ENCODE data around the gene TMEM150B. TPM values are rescaled to one million over a fixed set of nuclear protein-coding genes. Genes with fewer than 3 reads are reported as not detected.

The TMEM150B gene
- total RNA-seq, 1 experiment from 2014 or later, result not detected

DNA sequence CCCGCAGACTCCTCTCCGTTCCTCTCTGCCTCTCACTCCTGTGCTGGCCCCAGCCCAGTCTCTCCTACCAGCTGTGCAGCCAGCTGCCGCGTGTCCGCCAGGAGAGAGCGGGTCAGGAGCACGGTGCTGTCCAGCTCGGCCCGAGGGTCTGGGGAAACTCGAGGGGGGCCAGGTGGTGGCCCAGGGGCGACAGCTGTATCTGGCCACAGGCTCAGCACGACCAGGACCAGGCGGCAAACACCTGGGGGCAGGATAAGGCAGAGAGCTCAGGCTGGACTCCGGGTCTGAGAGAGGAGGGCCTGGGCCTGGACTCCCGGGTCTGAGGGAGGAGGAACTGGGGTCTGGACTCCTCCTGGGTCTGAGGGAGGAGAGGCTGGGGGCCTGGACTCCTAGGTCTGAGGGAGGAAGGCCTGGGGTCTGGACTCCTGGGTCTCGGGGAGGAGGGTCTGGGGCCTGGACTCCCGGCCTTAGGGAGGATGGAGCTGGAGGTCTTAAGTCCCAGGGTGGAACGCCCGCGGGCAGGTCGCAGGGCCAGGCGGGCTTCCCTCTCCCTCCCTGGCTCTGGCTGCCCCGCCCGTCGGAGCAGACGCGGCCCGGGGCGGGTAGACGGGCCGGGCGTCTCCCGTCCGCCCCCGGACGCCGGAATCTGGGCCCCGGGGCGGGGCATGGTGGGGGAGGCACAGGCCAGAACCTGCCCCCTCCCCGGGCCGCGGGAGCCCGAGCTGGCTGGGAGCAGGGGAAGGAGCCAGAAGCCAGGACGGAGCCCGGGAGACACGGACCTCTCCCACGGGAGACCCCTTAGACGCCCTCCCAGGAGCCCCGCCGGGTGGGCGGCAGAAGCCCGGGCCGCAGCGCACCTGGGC is 43.8 kb upstream of the TMEM150B start:
- POLR2A ChIA-PET (ENCODE audit: low non-redundant PET), result no interaction called here

DNA sequence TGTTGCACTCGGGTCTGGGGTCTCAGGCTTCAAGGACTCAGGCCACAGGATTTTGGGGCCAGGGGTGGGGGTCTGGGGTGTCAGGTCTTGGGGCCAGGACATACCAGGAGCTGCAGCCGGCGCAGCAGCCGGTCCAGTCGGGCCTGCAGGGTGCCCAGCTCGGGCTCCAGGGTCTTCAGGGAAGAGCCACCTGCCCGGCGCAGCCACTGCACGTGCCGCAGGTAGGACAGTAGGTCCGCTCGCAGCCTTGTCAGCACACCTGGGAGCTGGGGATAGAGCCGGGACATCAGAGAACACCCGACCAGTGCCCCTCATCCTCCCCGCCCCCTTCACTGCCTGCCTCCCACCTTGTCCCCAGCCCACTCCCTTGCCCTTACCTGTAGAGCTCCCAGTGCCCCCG is 43.0 kb upstream of the TMEM150B start:
- Histone ChIP-seq H3K36me3 (ENCODE audit: insufficient read depth, low read length, poor library complexity, severe bottlenecking) (no peaks in the 10 kb centered on the region), H3K4me3 (ENCODE audit: low read depth, low read length, poor library complexity, severe bottlenecking) (no peak overlapping the region), H3K27me3 (replicated peaks; ENCODE audit: insufficient read depth, low read depth, low read length, poor library complexity) (peaks cover 15% of the 10 kb centered on the region), H3K4me1 (ENCODE audit: insufficient read depth, low read length, poor library complexity, severe bottlenecking) (no peaks in the 10 kb centered on the region), H3K27ac (ENCODE audit: low read depth, low read length, poor library complexity, severe bottlenecking) (no peak overlapping the region), H3K9me3 (ENCODE audit: low read depth, low read length, poor library complexity, severe bottlenecking) (no peaks in the 10 kb centered on the region)
- no peak for TF ChIP-seq CTCF (conservative IDR thresholded peaks at IDR 0.05; ENCODE audit: low read depth, low read length)
- no peak for TF ChIP-seq EZH2 (IDR thresholded peaks at IDR 0.05; ENCODE audit: borderline replicate concordance, low read depth, low read length, poor library complexity, severe bottlenecking)
- BruUV-seq (replicated peaks), result no TSS peak
- CTCF ChIA-PET, result interaction anchor here (0.7 kb wide), 1 partner anchor 209 kb away, joined by 4 read pairs; no protein-coding TSS in a partner anchor
- no peak for DNase-seq (ENCODE audit: low spot score)
- POLR2A ChIA-PET (ENCODE audit: low non-redundant PET), result no interaction called here
- intact Hi-C loops (cut with micrococcal nuclease; ENCODE audit: unreplicated experiment), result no loop called here

More for the DNA sequence above, 43.8 kb upstream of the TMEM150B start:
- no peak for TF ChIP-seq EZH2 (IDR thresholded peaks at IDR 0.05; ENCODE audit: borderline replicate concordance, low read depth, low read length, poor library complexity, severe bottlenecking)
- TF ChIP-seq CTCF (conservative IDR thresholded peaks at IDR 0.05; ENCODE audit: low read depth, low read length), result no peak
- no peaks in the 10 kb centered on the region for H3K9me3 ChIP-seq (ENCODE audit: low read depth, low read length, poor library complexity, severe bottlenecking)
- no TSS peak for BruUV-seq (replicated peaks)
- H3K36me3 ChIP-seq (ENCODE audit: insufficient read depth, low read length, poor library complexity, severe bottlenecking), result no peaks in the 10 kb centered on the region
- CTCF ChIA-PET, result interaction anchor here (0.6 to 0.7 kb wide), 2 partner anchors 164 to 209 kb away, joined by 4 to 10 read pairs; no protein-coding TSS in a partner anchor
- no peaks in the 10 kb centered on the region for H3K4me1 ChIP-seq (ENCODE audit: insufficient read depth, low read length, poor library complexity, severe bottlenecking)
- DNase-seq (ENCODE audit: low spot score), result no peak
- H3K4me3 ChIP-seq (ENCODE audit: low read depth, low read length, poor library complexity, severe bottlenecking), result peak overlapping the region; percentile 27
- intact Hi-C loops (cut with micrococcal nuclease; ENCODE audit: unreplicated experiment), result no loop called here
- peaks cover 15% of the 10 kb centered on the region for H3K27me3 ChIP-seq (replicated peaks; ENCODE audit: insufficient read depth, low read depth, low read length, poor library complexity)
- no peak overlapping the region for H3K27ac ChIP-seq (ENCODE audit: low read depth, low read length, poor library complexity, severe bottlenecking)

- TF ChIP-seq CTCF (conservative IDR thresholded peaks at IDR 0.05; ENCODE audit: low read depth, low read length) (no peak), EZH2 (IDR thresholded peaks at IDR 0.05; ENCODE audit: borderline replicate concordance, low read depth, low read length, poor library complexity, severe bottlenecking) (no peak)
- no peaks in the 10 kb centered on the region for H3K36me3 ChIP-seq (ENCODE audit: insufficient read depth, low read length, poor library complexity, severe bottlenecking)
- ChIA-PET CTCF (no interaction called here), POLR2A (ENCODE audit: low non-redundant PET) (interaction anchor here (0.6 kb wide), 1 partner anchor 249 kb away, joined by 5 read pairs; no protein-coding TSS in a partner anchor)
- intact Hi-C loops (cut with micrococcal nuclease; ENCODE audit: unreplicated experiment), result no loop called here
- H3K27me3 ChIP-seq (replicated peaks; ENCODE audit: insufficient read depth, low read depth, low read length, poor library complexity), result peaks cover 15% of the 10 kb centered on the region
- H3K9me3 ChIP-seq (ENCODE audit: low read depth, low read length, poor library complexity, severe bottlenecking), result no peaks in the 10 kb centered on the region
- H3K4me3 ChIP-seq (ENCODE audit: low read depth, low read length, poor library complexity, severe bottlenecking), result no peak overlapping the region
- DNase-seq (ENCODE audit: low spot score), result no peak
- no peak overlapping the region for H3K27ac ChIP-seq (ENCODE audit: low read depth, low read length, poor library complexity, severe bottlenecking)
- no peaks in the 10 kb centered on the region for H3K4me1 ChIP-seq (ENCODE audit: insufficient read depth, low read length, poor library complexity, severe bottlenecking)
- no TSS peak for BruUV-seq (replicated peaks)
Observed at GRCh38 chr19:55366790-55367189, 41.6 kb upstream of the TMEM150B start.

Measured in A673 (cell line).